Measurements from ENCODE around the gene PEX14.
"Not testable (repeated sequence)": the region's sequence is repeated elsewhere in the genome, so short reads cannot be mapped to it uniquely, and the experiment has no call there.

The PEX14 gene

DNA sequence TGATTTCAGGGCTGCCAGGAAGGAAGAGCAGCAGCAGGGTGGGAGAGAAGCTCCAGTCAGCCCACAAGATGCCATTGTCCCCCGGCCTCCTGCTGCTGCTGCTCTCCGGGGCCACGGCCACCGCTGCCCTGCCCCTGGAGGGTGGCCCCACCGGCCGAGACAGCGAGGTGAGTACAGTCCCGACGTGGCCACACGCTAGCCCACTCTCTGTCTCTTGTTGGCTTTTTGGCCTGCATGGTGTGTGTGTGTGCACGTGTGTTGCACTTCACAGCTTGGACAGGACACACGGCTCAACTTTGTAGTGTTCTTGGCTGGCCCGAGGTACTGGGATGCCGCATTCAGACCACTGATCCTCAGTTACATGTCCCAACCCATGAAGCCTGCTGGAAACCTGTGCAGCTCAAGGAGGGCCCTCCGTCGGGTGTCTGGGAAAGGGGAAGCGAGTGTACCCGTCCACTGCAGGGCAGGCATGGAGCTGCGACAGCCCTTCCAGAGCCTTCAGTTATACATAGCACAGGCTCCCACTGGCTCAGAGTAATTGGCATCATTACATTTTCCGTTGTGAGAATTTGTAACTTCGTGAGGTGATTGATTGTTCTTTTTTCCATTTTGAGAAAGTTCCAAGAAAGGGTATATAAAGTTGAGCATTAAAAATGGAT lies 24.5 kb upstream of the PEX14 start:
- no peak for DNase-seq (ENCODE audit: low spot score)

DNA sequence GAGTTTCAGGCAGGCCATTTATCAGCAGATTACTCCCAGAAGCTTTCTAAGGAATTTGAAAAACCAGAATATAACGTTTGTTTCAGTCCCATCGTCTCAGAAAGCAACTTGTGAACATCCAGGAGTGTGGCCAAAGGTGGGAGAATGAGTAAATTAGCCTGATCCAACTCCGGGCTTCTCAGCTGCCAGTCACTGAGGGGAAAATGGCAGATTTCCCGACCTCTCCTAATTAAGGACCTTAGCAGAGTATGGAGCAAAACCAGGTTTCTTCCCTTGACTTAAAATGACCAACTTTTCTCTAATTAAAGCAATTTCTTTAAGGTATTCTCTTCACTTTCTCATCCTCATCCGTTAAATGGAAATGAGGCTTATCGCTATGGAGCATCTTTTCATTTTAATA lies 23.9 kb upstream of the PEX14 start:
- no peak for DNase-seq (ENCODE audit: low spot score)

DNA sequence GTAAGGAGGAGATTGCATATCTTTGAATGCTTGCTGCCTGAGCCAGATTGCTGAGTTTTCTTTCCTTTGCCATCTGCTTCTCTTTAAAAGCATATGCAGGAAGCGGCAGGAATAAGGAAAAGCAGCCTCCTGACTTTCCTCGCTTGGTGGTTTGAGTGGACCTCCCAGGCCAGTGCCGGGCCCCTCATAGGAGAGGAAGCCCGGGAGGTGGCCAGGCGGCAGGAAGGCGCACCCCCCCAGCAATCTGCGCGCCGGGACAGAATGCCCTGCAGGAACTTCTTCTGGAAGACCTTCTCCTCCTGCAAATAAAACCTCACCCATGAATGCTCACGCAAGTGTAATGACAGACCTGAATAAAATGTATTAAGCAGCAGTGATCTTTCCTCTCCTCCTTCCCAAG lies 23.5 kb upstream of the PEX14 start:
- DNase-seq (ENCODE audit: low spot score) = no peak

DNA sequence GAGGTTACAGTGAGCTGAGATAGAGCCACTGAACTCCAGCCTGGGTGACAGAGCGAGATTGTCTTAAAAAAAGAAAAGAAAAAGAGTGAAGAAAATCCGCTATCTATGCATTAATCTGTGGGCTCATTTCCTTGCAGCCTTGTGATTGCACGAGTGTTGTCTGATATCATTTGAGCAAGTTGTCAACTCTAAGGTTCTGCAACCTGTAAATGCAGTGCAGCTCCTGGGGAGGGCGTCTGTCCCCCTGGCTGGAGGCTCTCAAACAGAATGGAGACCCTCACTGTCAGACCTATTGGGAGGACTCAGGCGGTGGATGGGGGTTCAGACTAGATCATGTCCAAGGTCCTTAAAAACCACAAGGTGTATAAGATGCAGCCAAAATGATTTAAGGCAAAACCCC lies 18.7 kb upstream of the PEX14 start:
- DNase-seq (ENCODE audit: low spot score) = no peak

DNA sequence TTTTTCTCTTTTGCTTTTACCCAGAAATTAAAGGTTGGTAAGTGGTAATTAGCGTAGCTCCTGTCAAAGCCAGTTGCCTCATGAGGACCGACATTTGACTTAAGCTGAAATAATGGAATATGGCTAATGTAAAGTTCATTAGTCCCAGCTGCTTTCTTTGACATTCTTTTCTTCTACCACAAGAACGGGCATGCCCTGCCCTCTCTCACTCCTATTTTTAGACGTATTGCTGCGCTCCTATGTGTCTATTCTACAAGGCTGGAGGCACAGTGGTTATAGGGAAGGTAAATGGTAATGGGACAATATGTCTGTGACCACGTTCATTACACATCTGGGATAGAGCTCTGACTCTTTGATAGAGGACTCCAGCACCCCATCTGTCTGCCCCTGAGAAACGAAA lies 18.1 kb upstream of the PEX14 start:
- DNase-seq (ENCODE audit: low spot score) = no peak

DNA sequence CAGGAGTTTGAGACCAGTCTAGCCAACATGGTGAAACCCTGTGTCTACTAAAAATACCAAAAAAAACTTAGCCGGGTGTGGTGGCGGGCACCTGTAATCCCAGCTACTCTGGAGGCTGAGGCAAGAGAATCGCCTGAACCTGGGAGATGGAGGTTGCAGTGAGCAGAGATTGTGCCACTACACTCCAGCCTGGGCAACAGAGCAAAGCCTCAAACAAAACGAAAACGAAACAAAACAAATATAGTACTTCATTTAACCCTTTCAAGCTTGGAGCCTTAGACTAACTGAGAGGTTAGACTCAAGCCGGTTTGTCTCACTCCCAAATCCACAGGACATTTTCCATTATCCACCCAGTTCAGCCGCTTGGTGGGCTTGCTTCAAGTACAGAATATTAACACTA lies 17.3 kb upstream of the PEX14 start:
- DNase-seq (ENCODE audit: low spot score) = not testable (repeated sequence)

DNA sequence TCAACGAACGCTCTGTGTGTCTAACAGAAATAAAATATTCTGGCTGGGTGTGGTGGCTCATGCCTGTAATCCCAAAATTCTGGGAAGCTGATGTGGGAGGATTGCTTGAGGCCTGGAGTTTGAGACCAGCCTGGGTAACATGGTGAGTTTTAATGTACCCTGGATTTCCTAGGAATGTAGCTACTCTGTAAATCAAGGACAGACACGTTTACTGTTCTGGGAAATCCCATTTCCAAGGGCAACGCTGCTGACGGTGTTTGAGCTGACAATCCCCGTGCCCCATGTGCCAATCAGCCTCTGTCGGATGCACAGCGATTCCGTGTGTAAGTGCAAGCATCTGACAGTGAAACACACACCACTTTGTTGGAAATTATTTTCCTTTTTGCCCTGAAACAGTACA lies 16.9 kb upstream of the PEX14 start:
- DNase-seq (ENCODE audit: low spot score) = no peak

DNA sequence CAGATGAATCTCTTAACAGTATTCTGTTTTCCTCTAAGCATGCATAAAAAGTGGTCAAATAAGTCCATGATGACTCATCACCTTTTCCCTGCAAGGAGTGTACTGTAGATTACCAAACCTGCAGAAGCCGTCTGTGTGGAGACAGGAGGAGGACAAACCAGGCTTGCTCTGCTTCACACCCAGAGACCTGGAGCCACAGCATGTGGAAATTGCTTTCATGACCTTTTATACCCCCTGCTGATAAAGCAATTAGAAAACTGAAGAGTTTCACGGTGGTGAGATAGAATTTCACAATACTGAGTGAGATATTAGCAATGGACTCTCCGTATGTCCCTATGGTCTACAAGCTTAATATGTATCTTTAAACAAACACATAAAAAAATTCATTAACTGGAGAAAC lies 15.6 kb upstream of the PEX14 start:
- no peak for DNase-seq (ENCODE audit: low spot score)

DNA sequence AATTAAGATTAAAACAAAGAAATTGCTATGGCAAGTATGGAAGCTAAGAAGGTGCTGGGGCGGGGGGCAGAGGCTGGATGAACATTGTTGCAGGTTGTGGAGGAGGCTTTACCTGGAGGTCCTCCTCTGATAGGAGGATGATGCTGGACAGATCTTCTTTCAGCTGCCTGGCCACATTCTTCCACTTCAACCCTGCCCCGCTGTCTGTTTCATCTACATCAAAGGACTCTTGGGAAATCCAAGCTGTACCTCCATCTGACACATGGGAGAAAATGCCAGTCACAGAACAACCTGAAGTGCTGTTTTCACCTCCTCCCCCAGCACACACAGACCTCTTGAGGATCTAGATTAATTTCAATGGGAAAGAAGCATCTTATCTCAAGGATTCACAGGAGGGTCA lies 7.7 kb upstream of the PEX14 start:
- no peak for DNase-seq (ENCODE audit: low spot score)

DNA sequence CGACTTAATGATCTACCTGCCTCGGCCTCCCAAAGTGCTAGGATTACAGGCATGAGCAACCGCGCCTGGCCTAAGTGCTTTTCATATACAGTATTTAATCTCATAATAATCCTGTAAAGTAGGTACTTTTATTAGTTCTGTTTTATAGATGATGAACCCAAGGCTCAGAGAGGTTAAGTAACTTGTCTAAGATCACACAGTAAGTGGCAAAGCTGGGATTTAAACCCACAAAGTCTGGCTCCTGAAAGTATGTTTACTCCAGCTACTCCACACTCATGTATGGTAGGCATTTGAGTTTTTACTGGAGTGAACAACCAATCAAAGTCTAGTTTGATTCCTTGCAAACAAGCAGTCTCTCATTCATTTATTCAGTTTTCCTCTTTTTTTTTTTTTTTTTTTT lies 4.7 kb upstream of the PEX14 start:
- DNase-seq (ENCODE audit: low spot score) = no peak

DNA sequence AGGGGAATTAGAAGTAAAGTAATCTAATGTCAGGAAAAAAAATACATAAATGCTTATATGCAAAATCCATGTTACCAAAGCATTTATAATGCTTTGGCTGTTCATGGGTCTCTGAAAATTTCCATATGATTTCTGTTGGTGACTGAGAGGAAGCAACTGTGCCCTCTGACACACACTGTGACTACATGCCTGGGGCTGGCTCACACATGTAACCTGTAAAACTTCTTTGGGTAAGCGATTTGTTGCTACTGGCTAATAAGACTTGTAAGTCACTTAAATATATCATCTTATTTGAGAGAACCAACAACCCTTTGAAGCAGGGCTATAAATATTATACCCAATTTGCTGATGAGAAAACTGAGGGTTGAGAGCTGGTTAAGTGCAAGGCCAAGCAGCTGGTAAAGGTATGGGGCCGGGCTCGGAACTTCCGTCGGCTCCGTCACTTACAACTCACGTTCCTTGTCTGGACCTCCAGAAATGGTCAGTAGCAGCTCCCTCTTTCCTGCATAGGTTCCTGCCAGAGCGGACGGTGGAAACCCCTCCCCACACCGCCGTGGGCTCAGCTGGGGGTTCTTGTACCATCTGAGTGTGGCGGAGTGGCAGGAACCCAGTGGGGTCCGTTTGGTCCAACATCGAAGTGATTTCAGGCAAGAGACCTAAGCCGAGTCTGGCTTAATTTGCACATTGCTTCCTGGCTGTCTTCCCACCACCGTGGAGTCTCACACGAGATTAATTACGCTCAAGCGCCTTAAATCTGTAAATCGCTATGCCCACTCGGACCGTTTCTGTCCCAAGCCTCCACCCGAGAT lies 3.1 kb upstream of the PEX14 start:
- DNase-seq (ENCODE audit: low spot score) = no peak

DNA sequence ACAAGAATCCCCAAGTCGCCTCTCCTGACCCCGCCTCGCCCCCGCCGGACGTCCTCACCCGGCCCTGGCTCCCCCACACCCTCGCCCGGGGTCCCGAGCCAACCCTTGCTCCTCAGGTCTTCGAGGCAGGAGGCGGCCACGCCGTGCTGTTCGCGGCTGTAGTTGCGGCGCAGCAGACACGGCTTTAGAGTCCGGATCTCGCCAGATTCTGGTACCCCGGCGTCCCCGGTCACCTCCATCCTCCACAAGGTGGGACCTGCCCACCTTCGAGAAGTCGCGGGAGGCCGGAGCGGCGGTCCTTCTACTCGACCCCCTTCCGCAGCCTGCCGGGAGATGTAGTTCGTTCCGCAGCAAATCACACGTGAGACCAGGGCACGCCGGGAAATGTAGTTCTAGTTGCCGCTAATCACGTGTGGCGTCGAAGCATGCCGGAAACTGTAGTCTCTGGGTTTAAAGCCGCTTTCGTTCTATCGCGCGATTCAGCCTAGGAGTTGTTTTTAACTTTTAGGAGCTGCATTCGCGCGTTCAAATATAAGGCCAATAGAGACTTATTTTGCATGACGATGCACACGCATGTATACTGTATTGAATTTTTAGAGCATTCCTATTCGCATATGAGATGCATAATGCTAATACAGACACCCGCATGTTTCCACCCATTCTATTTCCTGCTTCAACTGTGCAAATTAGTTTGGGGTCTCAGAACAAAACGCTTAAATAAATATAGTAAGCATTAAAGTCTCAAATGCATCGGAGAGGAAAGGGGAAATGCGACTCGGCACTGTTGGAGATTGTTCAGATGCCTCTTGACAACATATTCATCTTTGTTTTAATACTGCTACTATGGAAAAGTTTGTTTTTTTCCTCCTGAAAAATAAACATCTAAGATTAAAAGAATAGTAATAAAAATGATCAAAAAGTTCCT lies 2.3 kb upstream of the PEX14 start, which contains the start of gene DFFA:
DFFA (minus strand) TSS at position 310 of the 925 bp plus-strand sequence; CDS start at position 239, 71 bp downstream.
- DNase-seq (ENCODE audit: low spot score) = peak; percentile 96

DNA sequence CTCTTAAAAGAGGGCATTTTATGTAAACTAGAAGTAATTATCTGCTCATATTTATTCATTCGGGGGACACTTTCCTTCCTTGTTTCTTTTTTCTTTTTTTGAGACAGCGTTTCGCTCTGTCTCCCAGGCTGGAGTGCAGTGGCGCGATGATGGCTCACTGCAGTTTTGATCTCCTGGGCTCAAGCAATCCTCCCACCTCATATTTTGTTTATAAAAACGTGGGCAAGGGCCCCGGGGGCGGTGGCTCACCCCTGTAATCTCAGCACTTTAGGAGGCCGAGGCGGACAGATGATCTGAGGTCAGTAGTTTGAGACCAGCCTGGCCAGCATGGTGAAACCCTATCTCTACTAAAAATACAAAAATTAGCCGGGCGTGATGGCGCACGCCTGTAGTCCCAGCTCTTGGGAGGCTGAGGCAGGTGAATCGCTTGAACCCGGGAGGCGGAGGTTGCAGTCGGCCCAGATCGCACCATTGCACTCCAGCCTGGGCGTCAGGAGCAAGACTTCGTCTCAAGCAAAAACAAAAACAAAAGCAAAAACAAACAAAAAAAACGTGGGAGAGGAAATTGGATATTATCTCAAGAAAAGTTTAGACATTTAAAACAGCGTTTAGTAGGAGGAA lies 1.5 kb upstream of the PEX14 start:
- no peak for DNase-seq (ENCODE audit: low spot score)

DNA sequence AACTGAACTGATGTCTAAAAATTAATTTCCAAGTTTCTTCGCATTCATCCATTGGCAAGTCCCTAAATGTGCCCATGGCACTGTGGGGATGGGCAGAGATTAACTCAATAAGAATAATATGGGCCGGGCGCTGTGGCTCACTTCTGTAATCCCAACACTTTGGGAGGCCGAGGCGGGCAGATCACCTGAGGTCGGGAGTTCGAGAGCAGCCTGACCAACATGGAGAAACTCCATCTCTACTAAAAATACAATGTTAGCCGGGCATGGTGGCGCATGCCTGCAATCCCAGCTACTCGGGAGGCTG lies 489 bp upstream of the PEX14 start:
- not testable (repeated sequence) for DNase-seq (ENCODE audit: low spot score)

DNA sequence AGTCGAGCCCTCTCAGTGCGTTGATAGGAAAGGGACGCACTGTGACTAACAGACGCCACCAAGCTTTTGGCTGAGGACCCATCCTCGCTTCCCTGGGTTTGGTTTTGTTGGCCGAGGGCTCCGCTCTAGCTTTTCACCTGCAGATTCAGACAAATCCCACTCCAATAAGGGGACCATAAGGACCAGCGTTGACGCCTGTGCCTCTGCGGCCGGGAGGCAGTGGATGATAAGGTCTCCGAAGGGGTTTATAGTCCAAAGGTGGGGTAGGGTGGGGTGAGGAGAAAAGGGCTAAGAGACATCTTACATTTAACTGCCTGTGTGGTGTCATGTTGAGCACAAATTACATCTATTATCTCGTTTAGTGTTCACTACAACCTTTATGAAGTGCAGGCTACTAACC lies 760 bp downstream of the PEX14 start:
- DNase-seq (ENCODE audit: low spot score) = no peak

DNA sequence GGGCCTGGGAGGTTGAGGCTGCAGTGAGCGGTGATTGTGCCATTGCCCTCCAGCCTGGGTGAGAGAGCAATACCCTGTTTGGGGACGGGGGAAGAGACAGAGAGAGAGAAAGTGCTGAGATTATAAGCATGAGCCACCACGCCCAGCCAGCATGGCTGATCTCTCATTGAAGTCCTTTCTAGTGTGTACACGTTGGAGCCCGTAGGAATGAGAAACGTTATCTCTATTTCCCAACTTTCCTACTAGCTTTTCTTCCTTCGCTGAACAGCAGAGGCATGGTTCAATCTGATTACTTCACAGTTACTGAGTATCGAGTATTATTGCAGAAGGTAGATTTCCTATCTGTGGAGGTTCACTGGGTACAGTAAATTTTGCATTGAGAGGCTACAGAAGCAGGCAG lies 4.5 kb downstream of the PEX14 start:
- DNase-seq (ENCODE audit: low spot score) = no peak

DNA sequence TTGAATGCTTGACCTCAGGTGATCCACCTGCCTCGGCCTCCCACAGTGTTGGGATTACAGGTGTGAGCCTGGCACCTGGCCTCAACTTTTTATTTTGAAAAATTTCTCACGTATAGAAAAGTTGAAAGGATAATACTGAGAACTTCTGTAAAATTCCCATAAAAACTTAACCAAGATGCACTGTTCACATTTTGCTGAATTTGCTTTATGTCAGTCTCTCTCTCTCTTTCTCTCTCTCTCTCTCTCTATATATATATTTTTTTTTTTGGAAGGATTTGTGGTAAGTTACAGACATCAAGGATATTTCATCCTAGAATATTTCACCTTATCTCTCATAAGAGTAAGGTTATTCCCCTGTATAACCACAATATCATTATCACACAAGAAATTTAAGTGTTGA lies 5.9 kb downstream of the PEX14 start:
- no peak for DNase-seq (ENCODE audit: low spot score)

DNA sequence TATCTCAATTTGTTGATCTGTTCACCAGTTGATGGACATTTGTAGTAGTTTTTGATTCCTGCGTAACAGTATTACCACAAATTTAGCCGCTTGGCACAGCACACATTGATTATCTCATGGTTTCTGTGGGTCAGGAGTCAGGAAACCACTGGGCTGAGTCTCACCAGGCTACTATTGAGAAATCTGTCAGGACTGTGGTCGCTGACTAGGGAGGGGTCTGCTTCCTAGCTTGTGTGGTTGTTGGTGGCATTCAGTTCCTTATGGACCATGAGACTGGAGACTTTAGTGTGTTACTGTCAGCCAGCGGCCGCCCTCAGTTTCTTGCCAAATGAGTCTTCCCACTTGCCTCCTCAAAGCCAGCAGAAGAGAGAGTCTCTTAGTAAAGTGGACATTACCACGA lies 9.8 kb downstream of the PEX14 start:
- DNase-seq (ENCODE audit: low spot score) = no peak

DNA sequence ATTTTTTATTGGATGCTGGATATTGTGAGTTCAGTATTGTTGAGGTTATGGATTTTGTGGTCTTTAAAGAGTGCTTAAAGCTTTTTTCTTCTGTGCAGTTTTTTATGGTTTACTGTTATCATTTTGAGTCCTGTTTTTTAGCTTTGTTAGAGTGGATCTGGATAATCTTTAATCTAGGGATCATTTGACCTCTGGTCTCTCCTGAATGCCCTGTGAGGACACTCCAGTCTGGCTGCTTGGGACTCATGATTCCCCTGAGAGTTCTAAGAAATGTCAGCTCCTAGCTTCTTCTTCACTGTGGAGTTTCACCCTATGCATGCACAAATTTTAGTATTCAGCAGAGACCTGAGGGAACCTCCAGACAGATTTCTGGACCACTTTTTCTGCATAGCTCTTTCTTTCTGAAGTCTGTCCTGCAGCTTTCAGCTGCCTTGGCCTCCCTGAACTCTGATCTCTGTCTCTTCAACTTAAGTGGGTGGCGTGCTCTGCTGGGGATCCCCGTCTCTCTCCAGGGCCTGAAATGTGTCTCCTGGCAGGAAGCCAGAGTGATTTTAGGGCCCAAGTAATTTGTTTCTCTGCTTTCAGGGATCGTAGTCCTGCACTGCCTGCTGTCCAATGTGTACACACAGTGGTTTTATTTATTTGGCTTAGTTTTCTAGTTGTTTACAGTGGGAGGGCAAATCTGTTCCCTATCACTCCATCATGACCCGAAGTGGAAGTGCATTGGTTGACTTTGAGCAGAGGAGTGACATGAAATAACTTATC lies 14.7 kb downstream of the PEX14 start:
- DNase-seq (ENCODE audit: low spot score) = no peak

DNA sequence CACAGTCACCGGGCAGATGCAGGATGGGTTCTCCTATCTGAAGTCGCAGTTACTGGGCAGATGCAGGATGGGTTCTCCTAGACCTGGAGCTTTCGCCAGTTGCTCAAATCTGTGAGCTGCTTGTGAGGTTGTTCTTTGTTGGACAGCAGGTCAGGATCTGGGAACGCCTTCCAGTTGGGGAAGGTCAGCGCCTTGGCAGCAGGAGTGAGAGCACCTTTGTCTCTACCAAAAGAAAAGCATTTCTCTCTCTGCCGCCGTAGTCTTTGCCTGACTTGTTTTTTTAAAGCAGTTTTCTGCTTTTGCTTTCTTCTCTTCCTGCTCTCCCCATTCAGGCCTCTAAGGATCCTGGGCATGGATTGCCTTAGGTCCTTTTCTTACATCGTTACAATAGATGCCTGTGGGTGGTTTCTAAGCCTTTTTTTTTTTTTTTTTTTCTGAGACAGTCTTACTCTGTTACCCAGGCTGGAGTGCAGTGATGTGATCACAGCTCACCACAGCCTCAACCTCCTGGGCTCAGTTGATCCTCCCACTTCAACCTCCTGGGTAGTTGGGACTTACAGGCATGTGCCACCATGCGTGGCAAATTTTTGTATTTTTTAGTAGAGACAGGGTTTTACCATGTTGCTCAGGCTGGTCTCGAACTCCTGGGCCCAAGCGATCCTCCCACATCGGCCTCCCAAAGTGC lies 15.7 kb downstream of the PEX14 start:
- no peak for DNase-seq (ENCODE audit: low spot score)

DNA sequence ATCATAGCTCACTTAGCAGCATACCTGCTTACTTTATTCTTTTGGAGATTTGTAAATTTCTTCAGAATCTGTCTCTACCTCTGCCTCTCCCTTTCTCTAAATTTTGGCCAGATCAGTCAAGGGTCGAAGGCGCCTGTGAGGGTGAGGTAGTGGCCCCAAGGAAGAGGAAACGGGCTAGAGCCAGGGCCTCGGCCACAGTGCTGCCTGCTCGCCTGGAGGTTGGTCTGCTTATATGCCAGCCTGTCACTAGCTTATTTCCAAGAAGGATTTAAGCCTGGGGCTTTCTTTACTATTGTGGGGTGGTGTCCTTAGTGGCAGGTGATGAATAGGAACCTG lies 19.6 kb downstream of the PEX14 start:
- no peak for DNase-seq (ENCODE audit: low spot score)

Data from left forelimb (tissue), 1 donor.